SH-SY5Y (cell line): Measurements from ENCODE around the gene BMP8A.

ENCODE experiments used
- GATA2 ChIP-seq: IDR thresholded peaks from 2 replicates; pipeline ENCODE4 v1.6.1; 2011; ENCODE audit warnings: mild to moderate bottlenecking, low read depth, low read length
- GATA3 ChIP-seq: IDR thresholded peaks from 2 replicates; pipeline ENCODE4 v1.6.1; 2011; ENCODE audit warnings: low read depth, mild to moderate bottlenecking, low read length, moderate library complexity

- no peak for TF ChIP-seq GATA2
- no peak for TF ChIP-seq GATA3
Measured at GRCh38 chr1:39481289-39481688, 10.1 kb upstream of the BMP8A start.
